MM.1S (cell line): ENCODE data around the gene SEMA4D.
A peak's percentile ranks its signal among the peaks of the same experiment; 100 is the strongest.

Source experiments
- DNase-seq: peaks from one replicate; pipeline ENCODE4 v3.0.0-alpha.2; 2015
- H2AFZ ChIP-seq: fragments of 300-600 bp; sonication (generic); 2 replicates; pipeline ENCODE4 v1.6.0; 2016; ENCODE audit warnings: antibody characterized with exemption, low read length
- H3F3A ChIP-seq: fragments of 300-600 bp; sonication (generic); 2 replicates; pipeline ENCODE4 v1.6.1; 2016; ENCODE audit warnings: mild to moderate bottlenecking, antibody characterized with exemption, low read length, moderate library complexity, mixed read lengths; ENCODE audit not compliant: insufficient read depth
- H3K27ac ChIP-seq: fragments of 300-600 bp; sonication (generic); 2 replicates; pipeline ENCODE4 v1.5.1; 2016; ENCODE audit warnings: mild to moderate bottlenecking, low read length
- H3K27me3 ChIP-seq: fragments of 300-600 bp; sonication (generic); replicated peaks from 2 replicates; pipeline ENCODE4 v1.6.0; 2016; ENCODE audit warnings: low read length; ENCODE audit not compliant: insufficient read depth
- H3K36me3 ChIP-seq: fragments of 300-600 bp; sonication (generic); replicated peaks from 2 replicates; pipeline ENCODE4 v1.6.1; 2016; ENCODE audit warnings: mild to moderate bottlenecking, low read length, mixed read lengths; ENCODE audit not compliant: insufficient read depth
- H3K4me1 ChIP-seq: fragments of 300-600 bp; sonication (generic); 2 replicates; pipeline ENCODE4 v1.6.1; 2016; ENCODE audit warnings: low read length, mixed read lengths
- H3K4me2 ChIP-seq: fragments of 300-600 bp; sonication (generic); 2 replicates; pipeline ENCODE4 v1.6.0; 2016; ENCODE audit warnings: low read depth, low read length
- H3K4me3 ChIP-seq: fragments of 300-600 bp; sonication (generic); 2 replicates; pipeline ENCODE4 v1.5.1; 2016; ENCODE audit warnings: low read length, mixed read lengths
- H3K79me2 ChIP-seq: fragments of 300-600 bp; sonication (generic); 2 replicates; pipeline ENCODE4 v1.6.1; 2016; ENCODE audit warnings: mixed run types, low read length, mixed read lengths
- H3K9ac ChIP-seq: fragments of 300-600 bp; sonication (generic); 2 replicates; pipeline ENCODE4 v1.6.1; 2016; ENCODE audit warnings: low read length, mixed read lengths
- H3K9me2 ChIP-seq: fragments of 300-600 bp; sonication (generic); replicated peaks from 2 replicates; pipeline ENCODE4 v1.6.1; 2016; ENCODE audit warnings: mild to moderate bottlenecking, low read length, mixed read lengths; ENCODE audit not compliant: insufficient read depth
- H3K9me3 ChIP-seq: fragments of 300-600 bp; sonication (generic); replicated peaks from 2 replicates; pipeline ENCODE4 v1.6.1; 2016; ENCODE audit warnings: mild to moderate bottlenecking, low read length, mixed read lengths; ENCODE audit not compliant: insufficient read depth
- H4K20me1 ChIP-seq: fragments of 300-600 bp; sonication (generic); 2 replicates; pipeline ENCODE4 v1.6.1; 2016; ENCODE audit warnings: mild to moderate bottlenecking, low read length, moderate library complexity, mixed read lengths; ENCODE audit not compliant: insufficient read depth
- EZH2 ChIP-seq: fragments of 300-600 bp; sonication (generic); optimal IDR thresholded peaks from 2 replicates; pipeline ENCODE3; 2017; ENCODE audit warnings: low read depth, mild to moderate bottlenecking, antibody characterized with exemption, low read length, mixed read lengths
- EZH2phosphoT487 ChIP-seq: fragments of 300-600 bp; sonication (generic); IDR thresholded peaks from 2 replicates; pipeline ENCODE4 v1.6.1; 2018; ENCODE audit warnings: antibody characterized with exemption, low read length
- TF ChIP-seq, protein P1 (sequence below): fragments of 300-600 bp; sonication (generic); IDR thresholded peaks from 2 replicates; pipeline ENCODE4 v1.5.1; 2016; ENCODE audit warnings: antibody characterized with exemption, low read length, mixed read lengths

The SEMA4D gene

DNA sequence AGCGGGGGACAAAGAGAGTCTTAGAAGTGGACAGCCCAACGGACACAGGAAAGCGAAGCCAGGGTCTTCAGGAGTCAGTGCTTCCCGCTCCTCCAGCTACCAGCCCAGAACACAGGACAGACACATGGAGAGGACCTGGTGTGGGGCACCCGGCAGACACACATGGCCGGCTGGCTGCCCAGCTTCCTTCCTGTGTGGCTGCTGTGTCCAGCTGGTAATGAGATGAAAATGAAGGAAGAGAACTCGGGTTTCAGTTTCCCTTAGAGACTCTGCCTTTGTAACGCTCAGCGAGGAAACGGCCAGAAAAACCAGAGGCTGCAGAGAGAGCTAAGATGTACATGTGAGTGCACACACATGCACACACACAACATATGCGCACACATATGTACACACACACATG lies 92.1 kb downstream of the SEMA4D start:
- peak; percentile 84 for DNase-seq
- Histone ChIP-seq H3K36me3 (no peaks in the 10 kb centered on the region; the same call in 1 of the 2 replicates), H3K4me1 (peaks cover 39% of the 10 kb centered on the region), H3F3A (peaks cover 24% of the 10 kb centered on the region), H3K4me3 (peak overlapping the region; percentile 38), H3K79me2 (peaks cover 97% of the 10 kb centered on the region), H3K27me3 (no peaks in the 10 kb centered on the region), H3K4me2 (peak overlapping the region; percentile 93), H2AFZ (no peak overlapping the region), H3K9ac (peak overlapping the region; percentile 43; the same call in 1 of the 2 replicates), H4K20me1 (no peaks in the 10 kb centered on the region), H3K27ac (peak overlapping the region; percentile 89), H3K9me2 (no peaks in the 10 kb centered on the region), H3K9me3 (no peaks in the 10 kb centered on the region)
- TF ChIP-seq EZH2 (no peak), EZH2phosphoT487 (no peak)
- TF ChIP-seq, protein P1, sequence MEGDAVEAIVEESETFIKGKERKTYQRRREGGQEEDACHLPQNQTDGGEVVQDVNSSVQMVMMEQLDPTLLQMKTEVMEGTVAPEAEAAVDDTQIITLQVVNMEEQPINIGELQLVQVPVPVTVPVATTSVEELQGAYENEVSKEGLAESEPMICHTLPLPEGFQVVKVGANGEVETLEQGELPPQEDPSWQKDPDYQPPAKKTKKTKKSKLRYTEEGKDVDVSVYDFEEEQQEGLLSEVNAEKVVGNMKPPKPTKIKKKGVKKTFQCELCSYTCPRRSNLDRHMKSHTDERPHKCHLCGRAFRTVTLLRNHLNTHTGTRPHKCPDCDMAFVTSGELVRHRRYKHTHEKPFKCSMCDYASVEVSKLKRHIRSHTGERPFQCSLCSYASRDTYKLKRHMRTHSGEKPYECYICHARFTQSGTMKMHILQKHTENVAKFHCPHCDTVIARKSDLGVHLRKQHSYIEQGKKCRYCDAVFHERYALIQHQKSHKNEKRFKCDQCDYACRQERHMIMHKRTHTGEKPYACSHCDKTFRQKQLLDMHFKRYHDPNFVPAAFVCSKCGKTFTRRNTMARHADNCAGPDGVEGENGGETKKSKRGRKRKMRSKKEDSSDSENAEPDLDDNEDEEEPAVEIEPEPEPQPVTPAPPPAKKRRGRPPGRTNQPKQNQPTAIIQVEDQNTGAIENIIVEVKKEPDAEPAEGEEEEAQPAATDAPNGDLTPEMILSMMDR, result no peak

DNA sequence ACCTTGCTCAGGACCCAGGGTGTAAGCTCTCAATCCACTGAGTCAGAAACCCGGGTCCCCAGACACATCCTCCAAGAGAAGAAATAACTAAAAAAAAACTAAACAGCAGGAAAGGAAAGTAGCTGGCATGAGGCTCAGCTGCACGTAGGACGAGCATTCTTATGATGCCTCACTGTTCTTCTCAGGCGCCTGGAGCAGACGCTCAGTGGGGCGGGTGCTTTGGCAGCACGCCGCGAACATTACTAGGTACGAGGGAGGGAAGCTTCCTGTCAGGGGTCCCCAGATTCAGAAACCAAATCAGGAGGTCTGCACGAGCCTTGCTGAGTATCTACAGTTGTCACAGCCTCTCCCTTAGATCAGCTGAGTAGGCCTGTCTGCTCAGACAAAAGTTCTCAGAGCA lies 93.8 kb downstream of the SEMA4D start:
- Histone ChIP-seq H3K27me3 (no peaks in the 10 kb centered on the region), H3K4me1 (peaks cover 36% of the 10 kb centered on the region), H3K4me3 (no peak overlapping the region), H3K36me3 (no peaks in the 10 kb centered on the region; the same call in none of the 2 replicates), H3F3A (peaks cover 24% of the 10 kb centered on the region), H3K4me2 (no peak overlapping the region), H3K79me2 (peaks cover 93% of the 10 kb centered on the region), H3K27ac (no peak overlapping the region), H2AFZ (no peak overlapping the region), H4K20me1 (no peaks in the 10 kb centered on the region), H3K9ac (no peak overlapping the region), H3K9me3 (no peaks in the 10 kb centered on the region), H3K9me2 (no peaks in the 10 kb centered on the region)
- TF ChIP-seq EZH2 (no peak), EZH2phosphoT487 (no peak)
- TF ChIP-seq, protein P1, result no peak
- DNase-seq, result no peak

DNA sequence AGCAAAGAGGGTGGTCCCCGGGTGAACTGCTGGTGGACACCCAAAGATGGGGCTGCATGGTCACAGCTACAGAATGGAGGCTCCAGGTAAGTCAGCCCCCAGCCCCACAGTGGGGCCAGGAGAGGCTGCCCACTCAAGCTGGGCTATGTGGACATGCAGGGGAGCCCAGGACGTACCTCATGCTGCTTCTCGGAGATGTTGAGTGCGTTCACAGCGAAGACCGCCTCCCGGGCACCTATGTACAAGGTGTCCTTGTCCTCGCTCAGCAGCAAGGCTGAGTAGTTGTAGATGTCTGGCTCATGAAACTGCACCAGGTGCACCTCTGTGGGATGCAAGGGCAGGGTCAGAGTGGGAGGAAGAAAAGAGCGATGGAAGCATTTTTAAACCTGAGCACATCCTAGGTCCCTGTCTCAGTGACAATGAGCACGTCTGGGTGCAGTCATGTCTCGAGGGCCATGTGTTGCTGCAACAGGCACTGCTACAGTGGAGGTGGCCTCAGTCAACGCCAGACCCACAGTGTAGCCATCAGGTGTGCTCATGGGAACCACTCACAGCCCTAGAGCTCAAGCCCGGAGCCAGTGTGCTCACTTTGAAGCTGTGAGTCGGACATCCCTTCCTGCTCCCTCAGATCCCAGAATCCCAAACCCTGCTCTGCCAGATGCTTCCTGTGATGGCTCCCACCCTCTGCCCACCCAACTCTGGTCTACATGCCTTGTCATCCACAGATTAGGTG lies 95.1 kb downstream of the SEMA4D start:
- Histone ChIP-seq H3K27me3 (no peaks in the 10 kb centered on the region), H4K20me1 (no peaks in the 10 kb centered on the region)

More for the DNA sequence above, 95.1 kb downstream of the SEMA4D start:
- no peak overlapping the region for H3K4me2 ChIP-seq
- peaks cover 92% of the 10 kb centered on the region for H3K79me2 ChIP-seq
- H3K9ac ChIP-seq, result no peak overlapping the region
- no peak overlapping the region for H3K4me3 ChIP-seq
- no peak for DNase-seq
- H3F3A ChIP-seq, result peaks cover 23% of the 10 kb centered on the region
- no peaks in the 10 kb centered on the region; the same call in none of the 2 replicates for H3K36me3 ChIP-seq
- no peak overlapping the region for H3K27ac ChIP-seq
- no peaks in the 10 kb centered on the region for H3K9me2 ChIP-seq
- peaks cover 25% of the 10 kb centered on the region for H3K4me1 ChIP-seq
- no peak overlapping the region for H2AFZ ChIP-seq
- no peak for TF ChIP-seq EZH2
- TF ChIP-seq EZH2phosphoT487, result no peak
- TF ChIP-seq, protein P1, result no peak
- H3K9me3 ChIP-seq, result no peaks in the 10 kb centered on the region
